Measurements from ENCODE around the gene CTRB2. TPM values are rescaled to one million over a fixed set of nuclear protein-coding genes. Genes with fewer than 3 reads are reported as not detected.
"Not testable (repeated sequence)": the region's sequence is repeated elsewhere in the genome, so short reads cannot be mapped to it uniquely, and the experiment has no call there.

Gene CTRB2
- polyA plus RNA-seq, 1 donor, result not detected

- no peak for DNase-seq
These were observed 19.8 kb upstream of the CTRB2 start for GRCh38 chr16:75226550-75227360.

GRCh38 chr16:75225678-75226515 lies 18.9 kb upstream of the CTRB2 start:
- no peak for DNase-seq

GRCh38 chr16:75225092-75225491 lies 18.1 kb upstream of the CTRB2 start:
- DNase-seq, result no peak

DNA sequence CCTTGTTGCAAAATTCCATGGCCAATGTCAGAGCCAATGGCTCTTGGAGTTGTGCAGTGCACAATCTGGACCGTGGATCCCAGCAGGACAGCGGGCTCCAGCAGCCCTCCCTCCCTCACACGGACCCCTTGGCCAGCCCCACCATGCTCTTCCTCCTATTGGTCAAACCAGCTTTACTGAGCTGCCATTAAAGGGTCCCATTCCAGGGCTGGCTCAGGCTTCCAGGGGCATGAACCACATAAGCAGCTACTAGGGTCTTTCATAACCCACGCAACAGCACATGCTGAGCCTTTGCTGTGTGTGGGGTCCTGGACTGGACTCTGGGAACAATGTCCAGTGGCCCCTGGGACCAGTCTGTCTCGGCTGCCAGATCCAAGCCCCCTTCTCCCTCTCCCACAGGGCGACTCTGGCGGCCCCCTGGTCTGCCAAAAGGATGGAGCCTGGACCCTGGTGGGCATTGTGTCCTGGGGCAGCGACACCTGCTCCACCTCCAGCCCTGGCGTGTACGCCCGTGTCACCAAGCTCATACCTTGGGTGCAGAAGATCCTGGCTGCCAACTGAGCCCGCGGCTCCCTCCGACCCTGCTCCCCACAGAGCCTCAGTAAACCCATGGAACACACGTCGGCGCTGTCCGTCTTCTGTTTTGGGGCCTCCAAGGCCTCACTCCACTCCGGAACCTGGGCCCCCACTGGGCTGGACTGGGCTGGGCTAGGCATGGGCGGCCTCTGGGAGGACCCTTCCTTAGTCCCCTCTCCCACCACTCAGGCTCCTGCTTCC lies 17.5 kb upstream of the CTRB2 start:
- no peak for DNase-seq

GRCh38 chr16:75223129-75223528 lies 16.2 kb upstream of the CTRB2 start:
- DNase-seq, result not testable (repeated sequence)

DNA sequence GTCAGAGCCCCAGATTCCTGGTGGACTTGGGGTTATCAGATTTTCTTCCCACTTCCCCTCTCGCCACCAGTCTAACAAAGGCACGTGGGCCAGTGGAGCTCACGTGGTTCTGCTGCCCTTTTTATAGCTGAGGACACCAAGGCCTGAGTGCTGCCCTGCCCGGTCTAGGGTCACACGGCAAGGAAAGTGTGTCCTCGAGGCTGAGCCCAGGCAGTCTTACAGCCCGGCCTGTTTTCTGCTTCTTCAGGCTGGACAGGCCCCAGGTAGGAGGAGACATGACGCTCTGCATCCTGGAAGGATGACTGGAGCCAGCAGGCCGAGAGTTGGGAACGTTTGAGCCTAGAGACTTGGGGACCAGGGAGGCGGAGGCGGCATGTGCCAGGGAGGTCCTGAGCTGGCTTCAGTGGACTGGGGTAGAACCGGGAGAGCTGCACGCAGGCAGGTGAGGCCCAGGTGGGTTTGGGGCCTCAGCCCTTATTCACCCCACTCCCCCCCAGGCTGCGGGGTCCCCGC lies 15.4 kb upstream of the CTRB2 start:
- no peak for DNase-seq

GRCh38 chr16:75219838-75220237 lies 12.9 kb upstream of the CTRB2 start:
- DNase-seq, result no peak

DNA sequence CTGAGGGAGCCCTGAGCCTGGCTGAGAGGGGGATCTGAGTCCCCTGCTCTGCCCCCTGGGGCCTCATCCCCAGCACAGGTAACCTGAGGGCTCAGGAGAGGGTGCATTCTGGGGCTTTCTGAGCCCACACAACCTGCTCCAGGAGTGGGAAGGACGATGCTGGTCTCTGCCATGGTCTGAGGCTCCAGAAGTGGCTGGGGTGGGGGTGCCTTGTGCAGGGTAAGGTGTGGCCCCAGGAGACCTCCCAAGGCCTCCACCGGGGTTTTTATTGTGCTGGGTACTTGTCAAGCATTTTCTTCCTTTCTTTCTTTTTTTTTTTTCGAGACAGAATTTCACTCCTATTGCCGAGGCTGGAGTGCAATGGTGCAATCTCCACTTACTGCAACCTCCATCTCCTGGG lies 12.1 kb upstream of the CTRB2 start:
- DNase-seq, result no peak

DNA sequence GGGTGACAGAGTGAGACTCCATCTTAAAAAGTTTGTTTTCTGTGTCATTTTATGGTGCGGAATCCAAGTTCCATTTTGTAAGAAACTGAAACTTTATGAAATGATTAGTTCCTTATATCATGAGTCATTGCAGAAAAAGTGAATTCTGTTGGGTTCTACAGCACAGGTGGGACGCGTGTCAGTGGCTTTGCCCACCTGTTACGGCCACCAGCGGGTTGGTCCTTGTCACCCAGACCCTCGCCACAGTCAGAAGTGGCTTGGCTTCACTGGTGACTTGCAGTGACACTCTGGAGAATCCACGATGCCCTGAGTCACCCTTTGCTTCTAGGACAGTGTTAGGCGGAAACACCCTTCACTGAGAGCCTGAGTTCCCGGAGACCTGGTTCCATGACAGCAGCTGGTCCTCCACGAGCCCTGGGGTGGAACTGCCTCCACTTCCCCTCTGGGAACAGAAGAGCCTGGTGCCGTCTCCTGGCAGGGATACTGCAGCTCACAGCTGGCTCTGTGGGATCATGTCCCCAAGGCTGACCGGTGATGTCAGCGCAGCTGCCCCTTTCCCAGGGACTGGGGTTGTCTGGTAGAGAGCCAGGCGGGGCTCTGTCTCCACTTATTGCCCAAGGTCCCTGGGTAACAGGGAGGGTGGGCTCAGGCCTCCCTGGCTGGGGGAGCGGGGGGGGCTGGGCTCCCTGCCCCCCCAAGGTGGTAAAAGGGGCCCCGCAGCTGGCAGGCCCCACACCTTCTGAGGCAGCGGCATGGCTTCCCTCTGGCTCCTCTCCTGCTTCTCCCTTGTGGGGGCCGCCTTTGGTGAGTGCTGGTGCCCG lies 11.5 kb upstream of the CTRB2 start, which contains the start of gene CTRB1:
CTRB1 (plus strand) TSS at position 733 of the 821 bp plus-strand sequence; CDS start at position 753, 20 bp downstream.
- no peak for DNase-seq

DNA sequence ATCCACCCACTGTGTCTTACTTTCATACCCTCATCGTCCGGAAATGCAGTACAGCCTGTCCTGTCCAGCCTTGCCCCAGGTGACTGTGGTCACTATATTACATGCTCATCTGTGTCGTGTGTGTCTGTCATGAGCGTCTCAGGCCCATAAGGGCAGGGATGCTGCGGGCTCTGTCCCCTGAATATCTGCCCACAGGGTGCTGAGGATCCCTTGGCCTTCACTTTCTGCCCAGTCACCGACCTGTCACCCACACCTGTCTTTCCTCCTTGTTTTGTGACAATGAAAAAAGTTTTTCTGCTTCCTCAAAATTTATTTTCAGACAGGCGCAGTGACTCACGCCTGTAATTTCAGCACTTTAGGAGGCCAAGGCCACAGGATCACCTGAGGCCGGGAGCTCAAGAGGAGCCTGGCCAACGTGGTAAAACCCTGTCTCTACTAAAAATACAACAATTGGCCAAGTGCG lies 10.5 kb upstream of the CTRB2 start:
- DNase-seq, result no peak

DNA sequence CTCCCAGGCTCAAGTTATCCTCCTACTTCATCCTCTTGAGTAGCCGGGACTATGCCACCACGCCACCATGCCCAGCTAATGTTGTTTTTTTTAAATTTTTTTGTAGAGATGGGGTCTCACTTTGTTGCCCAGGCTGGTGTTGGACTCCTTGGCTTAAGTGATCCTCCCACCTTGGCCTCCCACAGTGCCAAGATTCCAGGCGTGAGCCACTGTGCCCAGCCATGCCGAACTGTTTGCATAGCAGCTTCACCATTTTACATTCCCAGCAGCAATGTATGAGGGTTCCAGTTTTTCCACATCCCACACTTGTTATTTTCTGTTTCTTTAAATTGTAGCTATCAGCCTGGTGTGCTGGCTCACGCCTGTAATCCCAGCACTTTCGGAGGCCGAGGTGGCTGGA lies 9.6 kb upstream of the CTRB2 start:
- DNase-seq, result no peak

- no peak for DNase-seq
These were observed 9.2 kb upstream of the CTRB2 start for GRCh38 chr16:75216127-75216526.

DNA sequence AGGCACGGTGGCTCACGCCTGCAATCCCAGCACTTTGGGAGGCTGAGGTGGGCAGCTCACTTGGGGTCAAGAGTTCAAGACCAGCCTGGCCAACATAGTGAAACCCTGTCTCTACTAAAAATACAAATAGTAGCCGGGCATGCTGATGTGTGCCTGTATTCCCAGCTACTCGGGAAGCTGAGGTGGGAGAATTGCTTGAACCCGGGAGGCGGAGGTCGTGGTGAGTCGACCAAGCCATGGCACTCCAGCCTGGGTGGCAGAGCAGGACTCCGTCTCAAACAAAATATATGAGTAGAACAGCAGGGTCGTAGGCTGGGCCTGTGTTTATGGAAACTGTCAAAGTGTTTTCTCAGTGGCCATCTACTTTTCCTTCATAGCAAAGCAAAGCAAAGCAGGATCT lies 4.3 kb upstream of the CTRB2 start:
- not testable (repeated sequence) for DNase-seq

DNA sequence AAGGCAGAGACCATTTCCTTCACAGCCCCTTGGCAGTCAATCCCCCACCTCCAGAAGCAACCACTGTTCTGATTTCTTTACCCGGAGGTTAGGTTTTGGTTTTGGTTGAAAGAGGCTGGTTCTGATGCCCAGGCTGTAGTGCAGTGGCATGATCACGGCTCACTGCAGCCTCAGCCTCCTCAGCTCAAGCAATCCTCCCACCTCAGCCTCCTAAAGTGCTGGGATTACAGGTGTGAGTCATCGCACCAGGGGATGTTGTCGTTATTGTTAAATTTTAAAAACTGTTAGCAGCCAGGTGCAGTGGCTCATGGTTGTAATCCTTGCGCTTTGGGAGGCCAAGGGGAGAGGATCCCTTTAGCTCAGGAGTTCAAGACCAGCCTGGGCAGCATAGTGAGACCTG lies 3.0 kb upstream of the CTRB2 start:
- no peak for DNase-seq

DNA sequence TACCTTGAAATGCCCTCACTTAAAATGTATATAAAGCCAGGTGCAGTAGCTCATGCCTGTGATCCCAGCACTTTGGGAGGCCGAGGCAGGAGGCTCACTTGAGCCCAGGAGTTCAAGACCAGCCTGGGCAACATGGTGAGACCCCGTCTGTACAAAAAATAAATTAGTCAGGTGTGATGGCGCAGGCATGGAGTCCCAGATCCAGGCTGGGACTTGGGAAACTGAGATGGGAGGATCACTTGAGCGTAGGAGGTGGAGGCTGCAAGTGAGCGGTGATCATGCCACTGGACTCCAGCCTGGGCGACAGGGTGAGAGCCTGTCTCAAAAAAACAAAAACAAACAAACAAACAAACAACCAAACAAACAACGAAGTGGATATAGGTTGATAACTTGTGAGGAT lies 2.6 kb upstream of the CTRB2 start:
- DNase-seq, result not testable (repeated sequence)

DNA sequence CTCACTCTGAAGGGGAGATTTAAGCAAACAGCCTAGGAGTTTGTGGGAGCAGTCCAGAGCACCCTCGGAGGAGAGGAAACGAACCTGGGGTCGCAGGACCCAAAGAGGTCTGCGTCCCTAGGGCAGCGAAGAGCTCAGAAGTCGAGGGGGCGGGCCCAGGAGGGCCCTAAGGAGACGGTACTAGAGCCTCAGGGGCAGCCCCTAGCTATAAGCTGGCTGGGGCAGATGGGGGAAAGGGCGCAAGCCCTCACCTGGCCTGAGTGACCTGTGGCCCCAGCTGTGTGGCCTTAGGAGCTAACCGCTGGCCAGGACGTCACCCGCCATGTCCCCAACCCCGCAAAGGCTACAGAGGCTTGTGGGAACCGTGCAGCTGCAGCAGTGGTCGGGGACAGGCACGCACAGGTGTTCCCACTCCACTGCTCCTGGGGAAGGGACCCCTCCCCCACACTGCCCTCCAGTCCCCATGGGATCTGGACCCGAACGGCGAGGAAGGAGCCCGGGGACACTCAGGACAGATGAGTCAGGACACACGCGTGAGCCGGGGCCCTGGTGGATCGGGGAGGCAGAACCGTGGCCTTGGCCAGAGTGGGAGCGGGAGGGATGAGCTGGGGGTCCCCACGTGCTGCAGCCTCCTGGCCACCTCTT lies 2.0 kb upstream of the CTRB2 start:
- DNase-seq, result no peak

- no peak for DNase-seq
These were observed 1.4 kb upstream of the CTRB2 start for GRCh38 chr16:75208242-75208825.

GRCh38 chr16:75207831-75208230 lies 870 bp upstream of the CTRB2 start:
- DNase-seq, result no peak

- not testable (repeated sequence) for DNase-seq
These were observed 806 bp downstream of the CTRB2 start for GRCh38 chr16:75205961-75206748.
